ENCODE measurements around the gene STEAP3.

The STEAP3 gene

DNA sequence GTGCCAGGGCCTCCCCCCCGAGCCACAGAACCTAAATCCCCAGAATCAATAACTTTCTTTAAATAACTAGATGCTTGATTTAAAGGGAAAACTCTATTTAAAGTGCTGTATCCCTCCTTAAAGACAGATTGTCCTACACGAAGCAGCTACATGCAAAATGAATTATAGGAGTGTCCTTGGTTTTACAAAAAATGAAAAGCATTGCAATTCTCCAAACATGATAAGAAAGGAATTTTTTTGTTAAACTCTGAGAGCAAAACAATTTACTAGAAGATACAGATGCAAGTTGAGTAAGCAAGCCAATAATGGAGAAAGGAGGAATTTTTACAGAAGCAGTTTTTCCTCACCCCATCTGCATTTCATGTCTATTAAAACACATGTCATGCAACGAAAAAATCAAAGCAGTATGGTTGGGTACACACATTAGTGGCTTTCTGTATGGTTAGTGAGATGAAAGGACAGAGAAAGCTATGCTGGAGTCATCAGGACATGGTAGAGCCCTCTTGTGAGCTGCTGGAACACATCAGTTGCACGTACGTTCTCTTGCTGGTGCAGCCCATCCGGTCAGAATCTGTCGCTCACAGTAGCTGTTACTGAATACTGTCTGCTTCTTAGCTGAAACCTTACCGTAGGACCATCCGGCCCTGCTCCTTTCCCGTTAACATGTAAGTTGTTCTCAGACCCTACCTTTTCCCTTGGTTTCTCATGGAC, 25.9 kb upstream of the STEAP3 start:
- no peak for DNase-seq (ENCODE audit: extremely low read depth in 1 of 2, low read depth in 1 of 2)

- no peak for DNase-seq (ENCODE audit: extremely low read depth in 1 of 2, low read depth in 1 of 2)
These were observed 25.3 kb upstream of the STEAP3 start for GRCh38 chr2:119198240-119198840.

- DNase-seq (ENCODE audit: extremely low read depth in 1 of 2, low read depth in 1 of 2) = no peak
These were observed 21.8 kb upstream of the STEAP3 start for GRCh38 chr2:119201815-119202214.

DNA sequence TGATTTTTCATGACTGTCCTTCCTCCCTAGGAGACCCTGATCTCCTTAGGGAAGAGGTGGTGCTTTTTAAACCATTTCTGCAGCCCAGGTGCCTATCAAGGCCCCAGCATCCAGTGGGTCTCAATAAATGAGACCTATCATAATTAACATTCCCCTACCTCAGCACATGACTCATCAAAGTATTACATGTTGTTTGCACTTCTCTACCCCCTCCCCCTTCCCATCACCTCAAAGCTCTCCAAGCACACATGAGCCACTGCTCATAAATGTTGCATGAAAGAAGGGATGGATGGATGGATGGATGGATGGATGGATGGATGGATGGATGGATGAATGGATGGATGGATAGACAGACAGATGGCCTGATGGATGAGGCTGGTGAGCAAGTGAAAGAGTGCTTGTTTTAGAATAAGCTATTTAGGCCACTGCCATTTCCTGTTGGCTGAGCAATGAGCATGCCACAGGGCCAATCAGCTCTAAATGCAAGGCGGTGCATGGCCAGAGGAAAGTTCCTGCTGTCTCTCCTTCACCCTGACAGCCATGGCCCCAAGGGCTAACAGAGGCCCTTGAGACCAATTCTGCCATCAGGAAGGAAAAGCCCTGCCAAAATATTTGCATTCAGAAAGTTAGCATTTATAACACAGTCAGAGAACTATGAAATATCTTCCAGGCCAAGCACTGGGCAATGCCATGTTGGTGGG, 20.9 kb upstream of the STEAP3 start:
- DNase-seq (ENCODE audit: extremely low read depth in 1 of 2, low read depth in 1 of 2) = no peak

GRCh38 chr2:119204525-119204924, 19.1 kb upstream of the STEAP3 start:
- no peak for DNase-seq (ENCODE audit: extremely low read depth in 1 of 2, low read depth in 1 of 2)

DNA sequence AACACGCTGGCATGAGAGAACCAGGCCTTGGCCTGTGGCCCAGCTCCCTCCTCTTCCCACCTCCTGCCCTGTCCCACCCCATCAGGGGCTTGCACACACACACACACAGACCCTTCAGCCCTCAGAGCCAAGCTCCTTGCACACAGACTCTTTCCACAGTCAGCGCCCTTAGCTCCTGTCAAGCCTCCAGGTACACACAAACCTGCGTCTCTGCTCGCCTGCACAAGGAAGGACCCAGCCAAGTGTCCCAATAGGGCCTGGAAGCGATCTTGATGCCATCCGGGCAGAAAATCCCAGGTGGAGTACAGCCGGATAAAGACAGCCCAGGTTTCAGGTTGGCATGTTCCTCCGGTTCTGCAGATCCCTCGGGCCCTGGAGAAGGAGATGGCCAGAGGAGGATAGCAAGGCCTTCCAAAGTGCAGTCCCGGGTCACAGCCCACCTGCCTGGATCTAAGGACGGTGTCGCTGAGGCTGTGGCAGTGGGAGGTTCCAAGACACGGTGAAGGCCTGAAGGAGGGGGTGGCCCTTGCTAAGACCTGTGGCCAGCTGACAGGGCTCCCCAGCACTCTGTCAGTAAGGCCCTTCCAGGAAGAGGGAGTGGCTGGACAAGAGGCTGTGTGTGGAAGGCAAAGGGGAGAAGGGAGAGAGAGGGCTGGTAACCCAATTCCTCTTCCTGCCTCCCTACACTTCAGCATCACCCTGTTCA, 18.5 kb upstream of the STEAP3 start:
- DNase-seq (ENCODE audit: extremely low read depth in 1 of 2, low read depth in 1 of 2) = no peak

GRCh38 chr2:119206201-119206600, 17.4 kb upstream of the STEAP3 start:
- no peak for DNase-seq (ENCODE audit: extremely low read depth in 1 of 2, low read depth in 1 of 2)

- DNase-seq (ENCODE audit: extremely low read depth in 1 of 2, low read depth in 1 of 2) = no peak
These were observed 16.2 kb upstream of the STEAP3 start for GRCh38 chr2:119207447-119207846.

DNA sequence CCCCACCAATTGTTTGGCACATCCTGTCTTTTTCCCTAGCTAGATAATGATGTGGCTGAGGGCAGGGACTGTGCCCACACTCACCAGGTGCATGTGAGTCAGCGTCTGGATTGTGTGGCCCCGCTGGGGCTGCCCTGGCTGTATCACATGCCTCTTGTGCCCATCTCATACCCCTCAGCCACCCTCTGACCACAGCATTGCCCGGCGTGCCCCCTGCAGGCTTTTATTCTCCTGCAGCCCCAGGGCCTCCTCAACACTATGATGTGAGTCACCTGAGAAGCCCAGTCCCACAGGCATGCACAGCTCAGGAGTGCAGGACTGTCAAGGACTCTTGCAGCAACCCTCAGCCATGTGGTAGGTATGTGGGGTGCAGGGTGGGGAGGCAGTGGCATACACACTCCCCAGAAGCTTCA, 14.8 kb upstream of the STEAP3 start:
- no peak for DNase-seq (ENCODE audit: extremely low read depth in 1 of 2, low read depth in 1 of 2)

GRCh38 chr2:119212139-119212800, 11.4 kb upstream of the STEAP3 start:
- DNase-seq (ENCODE audit: extremely low read depth in 1 of 2, low read depth in 1 of 2) = no peak

DNA sequence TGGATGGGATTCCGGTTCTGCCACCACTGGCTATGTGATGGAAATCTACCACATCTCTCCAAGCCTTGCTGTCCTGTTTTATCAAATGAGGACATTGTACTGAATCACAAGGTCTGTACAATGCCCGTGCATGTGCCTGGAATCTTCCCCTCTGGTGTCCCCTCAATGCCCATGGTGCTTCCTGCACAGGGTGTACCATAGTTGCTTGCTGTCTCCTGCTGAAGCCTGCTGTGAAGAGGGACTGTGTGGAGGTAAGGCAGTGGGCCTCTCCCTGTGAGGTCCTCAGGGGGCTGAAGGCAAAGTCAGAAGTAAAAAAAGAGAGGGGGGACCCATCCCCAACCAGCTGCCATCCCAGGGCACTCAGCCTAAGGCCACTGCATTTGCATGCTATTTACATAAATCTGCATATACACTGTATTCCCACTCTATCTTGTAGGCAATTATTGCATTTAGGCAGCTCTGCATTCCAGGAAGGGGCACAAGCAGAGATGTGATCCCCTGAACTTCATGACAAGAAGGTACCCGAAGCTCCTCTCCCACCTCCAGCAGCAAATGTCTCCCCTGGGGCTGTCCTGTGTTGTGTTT, 9.1 kb upstream of the STEAP3 start:
- no peak for DNase-seq (ENCODE audit: extremely low read depth in 1 of 2, low read depth in 1 of 2)

GRCh38 chr2:119216994-119217393, 6.6 kb upstream of the STEAP3 start:
- DNase-seq (ENCODE audit: extremely low read depth in 1 of 2, low read depth in 1 of 2) = no peak

DNA sequence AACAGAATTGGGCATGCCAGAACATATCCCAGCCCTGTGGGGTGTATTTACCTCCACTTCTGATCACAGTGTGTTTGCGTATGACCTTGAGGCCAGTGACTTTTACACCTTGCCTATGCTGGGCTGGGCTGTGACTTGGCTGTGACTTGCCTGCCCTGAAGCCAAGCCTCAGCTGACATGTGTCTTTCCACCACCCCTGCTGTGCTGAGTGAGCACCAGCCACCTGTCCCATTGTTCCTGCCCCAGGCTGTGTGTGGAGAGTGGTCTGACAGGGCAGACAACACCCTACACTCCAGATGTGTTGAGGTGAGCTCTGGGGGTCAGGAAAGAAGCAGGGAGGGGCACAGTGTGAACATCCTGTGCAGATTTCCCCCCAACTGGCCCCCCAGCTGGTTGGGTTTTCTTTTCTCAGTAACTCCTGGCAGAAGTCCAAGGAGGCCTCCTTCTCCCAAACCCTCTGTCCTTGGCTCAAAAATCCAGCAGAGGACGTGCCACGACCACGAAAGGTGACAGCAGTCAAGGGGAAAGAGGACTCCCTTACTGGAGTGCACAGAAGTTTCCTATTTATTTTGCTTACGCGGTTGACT, 5.1 kb upstream of the STEAP3 start:
- DNase-seq (ENCODE audit: extremely low read depth in 1 of 2, low read depth in 1 of 2) = no peak

DNA sequence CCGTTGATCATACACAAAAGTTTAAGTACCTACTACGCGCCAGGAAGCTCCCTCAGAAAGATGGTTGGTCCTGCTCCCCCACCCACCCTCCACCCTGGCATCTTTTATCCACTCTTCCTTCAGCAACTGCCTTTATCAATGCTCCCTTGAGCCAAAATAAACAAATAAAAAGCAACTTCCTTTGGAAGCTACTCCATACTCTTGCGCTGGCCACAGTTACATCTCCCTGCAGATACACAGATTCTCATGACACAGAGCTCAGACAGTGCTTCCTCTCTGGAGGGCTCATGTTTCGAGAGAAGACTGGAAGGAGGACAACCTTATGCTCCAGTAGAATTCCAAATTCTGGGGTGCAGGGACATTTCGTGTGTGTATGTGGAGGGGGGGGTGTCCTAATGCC, 3.8 kb upstream of the STEAP3 start:
- DNase-seq (ENCODE audit: extremely low read depth in 1 of 2, low read depth in 1 of 2) = no peak

DNA sequence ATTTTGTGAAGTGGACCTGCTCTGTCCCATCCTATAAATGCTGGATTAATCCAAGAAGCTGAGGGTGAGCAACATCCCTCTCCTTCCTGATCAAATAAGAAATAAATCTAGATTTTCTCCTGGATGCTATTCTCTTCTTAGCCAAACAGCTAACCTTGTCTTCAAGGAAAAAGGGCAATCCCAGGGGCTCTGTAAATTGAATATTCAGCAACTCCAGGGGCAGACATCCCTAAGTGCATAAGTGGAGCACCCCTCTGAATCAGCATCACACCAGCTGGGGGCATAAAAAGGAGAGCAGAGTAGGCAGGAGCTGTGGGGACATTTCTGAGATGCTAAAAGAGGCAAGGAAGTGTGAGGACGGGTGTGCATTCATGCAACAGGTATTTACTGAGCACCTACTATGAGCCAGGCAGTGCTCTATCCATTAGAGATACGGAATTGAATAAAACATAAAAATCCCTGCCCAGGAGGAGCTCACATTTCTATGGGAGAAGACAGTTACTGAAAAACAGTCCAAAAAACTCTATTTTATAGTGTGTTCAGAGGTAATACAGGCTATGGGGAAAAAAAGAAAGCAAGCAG, 2.8 kb upstream of the STEAP3 start:
- DNase-seq (ENCODE audit: extremely low read depth in 1 of 2, low read depth in 1 of 2) = no peak

- no peak for DNase-seq (ENCODE audit: extremely low read depth in 1 of 2, low read depth in 1 of 2)
These were observed 2.0 kb upstream of the STEAP3 start for GRCh38 chr2:119221609-119222008.

DNA sequence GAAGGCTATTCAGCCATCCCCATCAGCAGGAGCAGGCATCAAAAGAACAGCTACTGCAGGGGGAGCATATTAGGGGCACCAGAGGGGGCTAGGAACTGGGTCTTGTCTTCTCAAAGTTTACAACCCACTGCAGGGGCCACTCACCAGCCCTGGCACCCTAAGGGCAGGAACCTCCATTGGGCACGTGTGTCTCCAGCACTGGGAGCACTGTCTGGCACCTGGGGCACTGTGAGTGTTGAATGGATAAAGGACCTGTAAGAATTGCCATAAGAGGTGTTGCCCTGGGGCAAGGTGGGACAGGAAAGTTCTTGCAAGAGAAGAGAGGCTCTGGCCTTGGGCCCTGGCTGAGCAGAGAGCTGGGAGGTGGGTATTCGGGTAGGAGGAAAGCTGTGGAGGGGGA, 1.4 kb upstream of the STEAP3 start:
- DNase-seq (ENCODE audit: extremely low read depth in 1 of 2, low read depth in 1 of 2) = no peak

DNA sequence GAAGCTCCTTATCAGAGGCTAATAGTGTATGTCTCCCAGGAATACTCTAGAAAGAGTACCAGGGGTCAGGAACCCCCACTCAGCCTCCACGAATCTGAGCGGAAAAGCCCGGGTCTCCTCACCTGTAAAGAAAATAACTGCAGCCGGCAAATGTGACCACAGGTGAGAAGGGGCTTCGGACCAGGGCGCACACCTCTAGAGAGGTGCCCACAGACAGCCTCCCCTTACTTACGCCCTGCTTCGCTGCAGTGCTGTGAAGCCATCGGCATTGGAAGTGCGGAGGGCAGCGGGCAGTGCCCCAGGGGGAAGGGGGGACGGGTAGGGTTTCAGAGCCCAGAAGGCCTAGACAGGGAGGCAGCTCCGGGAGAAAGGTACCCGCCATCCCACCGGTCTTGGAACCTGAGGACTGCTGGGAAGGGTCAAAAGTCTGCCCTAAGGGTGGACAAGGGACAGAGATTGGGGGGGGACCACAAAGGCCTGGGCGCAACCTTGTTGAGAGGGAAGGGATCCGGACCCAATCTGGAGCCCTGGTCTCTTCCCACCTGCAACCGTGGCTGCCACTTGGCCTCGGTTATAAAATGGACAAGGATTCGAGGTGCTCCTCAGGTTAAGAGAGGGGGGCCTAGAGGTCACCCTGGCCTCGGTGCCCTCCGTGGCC, 642 bp upstream of the STEAP3 start:
- DNase-seq (ENCODE audit: extremely low read depth in 1 of 2, low read depth in 1 of 2) = no peak

GRCh38 chr2:119224391-119225104, 914 bp downstream of the STEAP3 start:
- DNase-seq (ENCODE audit: extremely low read depth in 1 of 2, low read depth in 1 of 2) = no peak

All from stimulated activated CD8-positive, alpha-beta memory T cell treated with anti-CD3 and anti-CD28 coated beads, Interleukin-7, amount 100 ng/mL, for 48 hours (primary cell).